A549 treated with DMSO at 1 μM for 4 hours (cell line): Measurements from ENCODE around the gene METRNL. TPM values are rescaled to one million over a fixed set of nuclear protein-coding genes. Genes with fewer than 3 reads are reported as not detected.

Experiments used
- total RNA-seq: library from RNA; stranded (reverse); fragments of 200-300 nt; extraction: Qiagen RNA extraction; gene quantifications from 5 replicates; pipeline ENCODE4 v1.2.3, GENCODE V29; 2022; ENCODE audit warnings: low read depth

The METRNL gene
- 23.1 to 27.6 TPM (median 25.5 TPM) in 5 replicates for total RNA-seq

GRCh38 chr17:83079352-83079747 lies at the start of gene METRNL:
Gene METRNL (plus strand): TSS chr17:83079609. CDS start chr17:83079816, 207 bp downstream.

Other genes with a start within 250 kb of the METRNL start
- gene ZNF750, start 239.6 kb upstream of the METRNL start, total RNA-seq: not detected in 5 replicates